HL-60 (cell line): ENCODE results near the gene CLOCK.

Experiments used
- DNase-seq, 2 experiments: peaks; one replicate each; pipeline ENCODE4 v3.0.0-alpha.2; 2010 to 2020; ENCODE audit warnings: low read depth in 1 of 2, low spot score in 1 of 2
- H3K27ac ChIP-seq: fragments of 250-450 bp; sonication (Bioruptor Pico); replicated peaks from 2 replicates; pipeline ENCODE4 v1.5.1; 2020; ENCODE audit warnings: mild to moderate bottlenecking, moderate library complexity
- H3K27me3 ChIP-seq: fragments of 250-450 bp; sonication (Bioruptor Pico); 2 replicates; pipeline ENCODE4 v1.5.1; 2021; ENCODE audit warnings: mild to moderate bottlenecking, moderate library complexity; ENCODE audit not compliant: insufficient read depth, poor library complexity, severe bottlenecking
- H3K4me3 ChIP-seq: replicated peaks from 2 replicates; pipeline ENCODE4 v1.5.1; 2011; ENCODE audit warnings: mild to moderate bottlenecking, control low read depth, low read length; ENCODE audit not compliant: insufficient read depth
- CTCF ChIP-seq: IDR thresholded peaks from one replicate; pipeline ENCODE4 v1.5.1; 2011; ENCODE audit warnings: low read length, control low read depth, inconsistent platforms; ENCODE audit not compliant: insufficient read depth
- GABPA ChIP-seq: IDR thresholded peaks from 2 replicates; pipeline ENCODE4 v1.6.1; 2012; ENCODE audit warnings: low read depth
- POLR2AphosphoS5 ChIP-seq: IDR thresholded peaks from 2 replicates; pipeline ENCODE4 v1.6.1; 2012; ENCODE audit warnings: low read depth
- REST ChIP-seq: IDR thresholded peaks from 2 replicates; pipeline ENCODE4 v1.6.1; 2012; ENCODE audit warnings: low read depth; ENCODE audit not compliant: insufficient replicate concordance
- SPI1 ChIP-seq: IDR thresholded peaks from 2 replicates; pipeline ENCODE4 v1.6.1; 2012; ENCODE audit warnings: low read depth, mild to moderate bottlenecking, borderline replicate concordance

The CLOCK gene

GRCh38 chr4:55386840-55387239, 159.9 kb downstream of the CLOCK start:
- Histone ChIP-seq H3K27me3 (no peaks in the 10 kb centered on the region), H3K4me3 (no peak overlapping the region), H3K27ac (no peak overlapping the region)
- DNase-seq, result no peak
- TF ChIP-seq GABPA (no peak), POLR2AphosphoS5 (no peak), CTCF (no peak), SPI1 (no peak), REST (no peak)

- DNase-seq, result no peak
- TF ChIP-seq POLR2AphosphoS5 (no peak), GABPA (no peak), CTCF (no peak)
- no peak overlapping the region for H3K27ac ChIP-seq
Measured at GRCh38 chr4:55386073-55386472, 160.6 kb downstream of the CLOCK start.

GRCh38 chr4:55385201-55385649, 161.5 kb downstream of the CLOCK start:
- no peak overlapping the region for H3K4me3 ChIP-seq
- no peak for TF ChIP-seq SPI1
- TF ChIP-seq REST, result no peak
- TF ChIP-seq POLR2AphosphoS5, result no peak
- TF ChIP-seq GABPA, result no peak
- no peak for TF ChIP-seq CTCF
- no peak overlapping the region for H3K27ac ChIP-seq
- no peaks in the 10 kb centered on the region for H3K27me3 ChIP-seq
- DNase-seq, result no peak

More at GRCh38 chr4:55386073-55386472, 160.6 kb downstream of the CLOCK start:
- H3K27me3 ChIP-seq, result no peaks in the 10 kb centered on the region
- no peak overlapping the region for H3K4me3 ChIP-seq

GRCh38 chr4:55382488-55383003, 164.2 kb downstream of the CLOCK start:
- Histone ChIP-seq H3K27me3 (no peaks in the 10 kb centered on the region), H3K27ac (no peak overlapping the region), H3K4me3 (no peak overlapping the region)
- TF ChIP-seq GABPA (no peak), POLR2AphosphoS5 (no peak), SPI1 (no peak), REST (no peak), CTCF (no peak)
- no peak for DNase-seq
